Epithelial cell of esophagus (primary cell): ENCODE results near the gene HUWE1.
A peak's percentile ranks its signal among the peaks of the same experiment; 100 is the strongest.

Experiments used
- DNase-seq: peaks from one replicate; pipeline ENCODE4 v3.0.0; 2010; ENCODE audit warnings: low read depth
- H3K4me3 ChIP-seq: 2 replicates; pipeline ENCODE4 v1.5.1; 2011; ENCODE audit warnings: mild to moderate bottlenecking, low read length, control low read depth
- TF ChIP-seq, protein P1 (sequence below): IDR thresholded peaks from 2 replicates; pipeline ENCODE4 v1.5.1; 2011; ENCODE audit warnings: low read depth, mild to moderate bottlenecking, low read length, control low read depth, inconsistent platforms; ENCODE audit not compliant: insufficient read depth; ENCODE audit errors: missing control alignments

Gene HUWE1

DNA sequence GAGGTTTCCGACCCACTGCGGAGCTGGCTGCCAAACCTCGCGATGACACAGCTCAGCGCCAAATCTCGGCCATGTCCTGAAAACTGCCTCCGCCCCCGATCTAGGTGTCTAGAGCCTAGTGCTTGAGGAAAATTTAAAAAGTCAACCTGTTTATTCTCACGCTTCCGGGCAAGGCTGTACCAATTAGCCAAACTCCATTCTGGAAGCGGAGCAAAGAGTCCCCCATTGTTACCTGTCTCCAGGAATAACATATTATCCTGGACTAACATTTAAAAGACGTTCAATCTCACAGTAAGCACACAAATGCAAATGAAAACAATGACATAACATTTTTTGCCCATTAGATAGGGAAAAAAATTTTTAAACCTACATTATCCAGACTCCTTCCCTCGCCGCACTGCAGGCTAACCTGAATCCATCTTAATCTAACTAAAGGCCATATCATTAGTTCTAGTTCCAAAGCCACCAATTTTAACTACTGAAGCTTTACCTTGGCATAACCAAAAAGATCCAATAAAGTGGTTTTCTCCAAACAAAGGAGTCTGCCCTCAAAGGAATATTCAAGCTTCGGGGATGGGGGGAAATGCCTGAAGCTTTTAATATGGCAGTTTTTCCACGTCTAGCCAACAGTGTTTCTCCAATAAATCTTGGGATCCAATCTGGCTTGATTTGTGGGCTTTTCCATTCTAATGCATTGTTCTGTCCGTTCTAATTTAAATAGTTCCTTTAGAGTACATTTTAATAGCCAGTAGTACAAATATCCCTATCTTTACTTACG is 1.9 kb downstream of the HUWE1 start:
- TF ChIP-seq, protein P1, sequence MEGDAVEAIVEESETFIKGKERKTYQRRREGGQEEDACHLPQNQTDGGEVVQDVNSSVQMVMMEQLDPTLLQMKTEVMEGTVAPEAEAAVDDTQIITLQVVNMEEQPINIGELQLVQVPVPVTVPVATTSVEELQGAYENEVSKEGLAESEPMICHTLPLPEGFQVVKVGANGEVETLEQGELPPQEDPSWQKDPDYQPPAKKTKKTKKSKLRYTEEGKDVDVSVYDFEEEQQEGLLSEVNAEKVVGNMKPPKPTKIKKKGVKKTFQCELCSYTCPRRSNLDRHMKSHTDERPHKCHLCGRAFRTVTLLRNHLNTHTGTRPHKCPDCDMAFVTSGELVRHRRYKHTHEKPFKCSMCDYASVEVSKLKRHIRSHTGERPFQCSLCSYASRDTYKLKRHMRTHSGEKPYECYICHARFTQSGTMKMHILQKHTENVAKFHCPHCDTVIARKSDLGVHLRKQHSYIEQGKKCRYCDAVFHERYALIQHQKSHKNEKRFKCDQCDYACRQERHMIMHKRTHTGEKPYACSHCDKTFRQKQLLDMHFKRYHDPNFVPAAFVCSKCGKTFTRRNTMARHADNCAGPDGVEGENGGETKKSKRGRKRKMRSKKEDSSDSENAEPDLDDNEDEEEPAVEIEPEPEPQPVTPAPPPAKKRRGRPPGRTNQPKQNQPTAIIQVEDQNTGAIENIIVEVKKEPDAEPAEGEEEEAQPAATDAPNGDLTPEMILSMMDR, result no peak
- peak overlapping the region; percentile 65 for H3K4me3 ChIP-seq
- no peak for DNase-seq

GRCh38 chrX:53683556-53684414 is 2.7 kb downstream of the HUWE1 start:
- H3K4me3 ChIP-seq, result peak overlapping the region; percentile 70
- peak; percentile 97 for DNase-seq
- TF ChIP-seq, protein P1, result no peak

DNA sequence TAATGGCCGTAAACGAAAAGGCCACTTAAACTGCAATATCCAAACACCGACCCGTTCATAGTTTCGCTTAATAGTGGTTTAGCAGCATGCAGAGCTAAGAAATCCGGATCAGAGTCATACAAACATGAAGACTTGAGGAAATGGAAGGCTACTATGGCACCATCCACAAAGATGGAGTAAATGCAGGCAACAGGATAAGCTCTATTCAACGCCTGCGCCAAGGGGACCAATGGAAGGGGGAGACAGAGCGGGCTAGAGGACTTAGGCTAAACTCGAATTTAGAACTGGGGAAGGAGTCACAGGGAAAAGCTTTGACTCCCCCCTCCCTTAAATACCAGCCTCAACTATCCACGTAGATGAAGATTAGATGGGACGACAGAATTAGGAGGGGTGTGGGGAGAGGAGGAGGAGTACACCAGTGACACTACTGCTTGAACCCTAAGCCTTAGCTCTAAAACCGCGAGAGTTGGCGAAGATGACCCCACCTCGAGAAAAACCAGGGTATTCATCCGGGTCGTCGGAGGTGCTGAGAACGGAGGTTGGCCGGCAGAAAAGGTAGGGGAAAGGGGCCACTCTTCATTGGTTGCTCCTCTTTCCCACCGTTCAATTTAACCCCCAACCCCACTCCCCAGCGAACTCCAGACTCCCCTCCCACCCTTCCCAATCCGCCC is 3.5 kb downstream of the HUWE1 start:
- DNase-seq, result peak; percentile 49
- TF ChIP-seq, protein P1, result no peak

GRCh38 chrX:53681661-53682060 is 4.9 kb downstream of the HUWE1 start:
- DNase-seq, result peak; percentile 64
- TF ChIP-seq, protein P1, result no peak
- H3K4me3 ChIP-seq, result no peak overlapping the region

More for the DNA sequence above, 3.5 kb downstream of the HUWE1 start:
- peak overlapping the region; percentile 70 for H3K4me3 ChIP-seq

GRCh38 chrX:53678667-53679066 is 7.9 kb downstream of the HUWE1 start:
- TF ChIP-seq, protein P1, result peak; percentile 41
- no peak overlapping the region for H3K4me3 ChIP-seq
- peak; percentile 19 for DNase-seq

DNA sequence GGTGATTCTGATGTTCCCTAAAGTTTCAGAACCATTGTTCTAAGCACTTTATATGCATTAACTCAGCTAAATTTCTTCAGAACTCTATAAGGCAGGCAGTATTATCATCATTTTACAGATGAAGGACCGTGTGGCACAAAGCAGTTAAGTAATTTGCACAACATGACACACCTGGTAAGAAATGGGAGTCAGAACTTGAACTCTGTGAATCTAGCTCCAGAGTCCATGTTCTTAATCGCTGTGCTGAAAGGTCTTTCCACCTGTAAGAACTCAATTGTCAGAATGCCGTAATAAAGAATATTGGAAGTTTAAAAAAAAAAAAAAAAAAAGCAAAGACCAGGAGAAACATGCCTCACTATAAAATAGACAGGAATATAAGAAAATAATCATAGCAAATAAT is 9.2 kb downstream of the HUWE1 start:
- H3K4me3 ChIP-seq, result no peak overlapping the region
- DNase-seq, result no peak
- TF ChIP-seq, protein P1, result no peak
